HepG2 (cell line): Measurements from ENCODE around the gene GUCA2B. TPM values are rescaled to one million over a fixed set of nuclear protein-coding genes. Genes with fewer than 3 reads are reported as not detected.

ENCODE experiments used
- ATAC-seq: fragments of 200-7000 bp; cut with Tn5 transposase; 3 replicates; pipeline ENCODE4 v1.9.1; 2020; ENCODE audit warnings: mild to moderate bottlenecking, moderate library complexity
- BruUV-seq: library from RNA; stranded (reverse); fragments of 400-500 nt; replicated peaks from 2 replicates; lab custom pipeline; 2021; lab: Mats Ljungman, UMichigan
- CTCF ChIA-PET: fragments of 300-600 bp; formaldehyde crosslinking; extraction: SDS; loops from one replicate; lab custom pipeline; 2021; ENCODE audit warnings: low total read pairs, inconsistent platforms, low intra/inter-chr PET ratio; lab: Yijun Ruan, JAX
- POLR2A ChIA-PET: fragments of 350-600 bp; sonication (Branson Sonifier 250); formaldehyde crosslinking; loops from one replicate; lab custom pipeline; 2020; ENCODE audit warnings: antibody characterized with exemption, inconsistent platforms; lab: Yijun Ruan, JAX
- DNase-seq: peaks from one replicate; pipeline ENCODE4 v3.0.0-alpha.2; 2015; ENCODE audit warnings: low spot score
- FAIRE-seq: peaks from 3 replicates; lab custom pipeline; 2011; peaks lifted over from hg19 to GRCh38; lab: Jason Lieb, UNC
- H2AFZ ChIP-seq: one replicate; pipeline ENCODE4 v1.6.1; 2011; ENCODE audit warnings: low read length, inconsistent platforms
- H3K27ac ChIP-seq: fragments of 300-600 bp; 3 replicates; pipeline ENCODE4 v1.8.0; 2011; ENCODE audit warnings: mixed run types, mild to moderate bottlenecking, mixed read lengths, low read length, inconsistent platforms; ENCODE audit not compliant: insufficient read depth; ENCODE audit errors: extremely low read length
- H3K27me3 ChIP-seq, 2 experiments: fragments of 200-600 bp in 1 of 2; 2 replicates in 1 of 2; 3 replicates in 1 of 2; pipeline versions ENCODE4 v1.6.0 to v1.8.0; 2011; ENCODE audit warnings: low read length in 2 of 2, mild to moderate bottlenecking in 2 of 2, moderate library complexity in 2 of 2, inconsistent platforms in 1 of 2; ENCODE audit not compliant: insufficient read depth in 2 of 2, control insufficient read depth in 1 of 2
- H3K36me3 ChIP-seq, 2 experiments: fragments of 200-600 bp in 1 of 2; replicated peaks in 1 of 2; 2 replicates in 1 of 2; 3 replicates in 1 of 2; pipeline versions ENCODE4 v1.5.1 to v1.8.0; 2011; ENCODE audit warnings: low read length in 2 of 2, inconsistent platforms in 1 of 2; ENCODE audit not compliant: insufficient read depth in 2 of 2, control insufficient read depth in 1 of 2
- H3K4me1 ChIP-seq: 2 replicates; pipeline ENCODE4 v1.5.1; 2012; ENCODE audit warnings: low read length, inconsistent platforms; ENCODE audit not compliant: insufficient read depth
- H3K4me2 ChIP-seq: 2 replicates; pipeline ENCODE4 v1.6.0; 2011; ENCODE audit warnings: low read depth, low read length, inconsistent platforms
- H3K4me3 ChIP-seq, 3 experiments: fragments of 200-600 bp in 1 of 3; sonication (generic), shearing (Covaris generic) in 1 of 3; replicated peaks in 1 of 3; 2 replicates each; pipeline ENCODE4 v1.5.1; 2011 to 2016; ENCODE audit warnings: low read length in 3 of 3, inconsistent platforms in 2 of 3, low read depth in 2 of 3, mild to moderate bottlenecking in 2 of 3, control low read depth in 1 of 3, mixed read lengths in 1 of 3; ENCODE audit not compliant: insufficient read depth in 1 of 3
- H3K79me2 ChIP-seq: one replicate; pipeline ENCODE4 v1.6.1; 2011; ENCODE audit warnings: low read length, inconsistent platforms; ENCODE audit not compliant: insufficient read depth
- H3K9ac ChIP-seq: 2 replicates; pipeline ENCODE4 v1.6.0; 2011; ENCODE audit warnings: mild to moderate bottlenecking, low read depth, low read length, inconsistent platforms; ENCODE audit not compliant: insufficient read depth
- H3K9me3 ChIP-seq: 2 replicates; pipeline ENCODE4 v1.5.1; 2012; ENCODE audit warnings: mild to moderate bottlenecking, low read length
- H4K20me1 ChIP-seq: 2 replicates; pipeline ENCODE4 v1.6.0; 2011; ENCODE audit warnings: inconsistent platforms, mild to moderate bottlenecking, low read length, moderate library complexity; ENCODE audit not compliant: insufficient read depth
- E2F1 ChIP-seq: sonication (generic); formaldehyde crosslinking; IDR thresholded peaks from 2 replicates; pipeline ENCODE4 v1.5.0; 2020; ENCODE audit warnings: missing genetic modification reagents
- ESRRA ChIP-seq: sonication (generic); formaldehyde crosslinking; IDR thresholded peaks from 2 replicates; pipeline ENCODE4 v1.5.1; 2020; ENCODE audit warnings: mild to moderate bottlenecking, low read depth, missing genetic modification reagents
- HES4 ChIP-seq: sonication (generic); formaldehyde crosslinking; IDR thresholded peaks from 2 replicates; pipeline ENCODE4 v1.9.0; 2021; ENCODE audit warnings: mild to moderate bottlenecking, missing genetic modification reagents, borderline replicate concordance
- IKZF1 ChIP-seq: fragments of 450-650 bp; IDR thresholded peaks from 2 replicates; pipeline ENCODE4 v1.7.1; 2016
- JUN ChIP-seq: sonication (generic); formaldehyde crosslinking; IDR thresholded peaks from 2 replicates; pipeline ENCODE4 v1.4.0; 2020; ENCODE audit warnings: mild to moderate bottlenecking, missing genetic modification reagents
- MBD4 ChIP-seq: IDR thresholded peaks from 2 replicates; pipeline ENCODE4 v1.6.1; 2012; ENCODE audit warnings: low read length, inconsistent platforms, borderline replicate concordance
- MXD4 ChIP-seq: IDR thresholded peaks from 2 replicates; pipeline ENCODE4 v1.6.1; 2016; ENCODE audit warnings: mild to moderate bottlenecking, missing biosample characterization, missing genetic modification reagents
- SMAD1 ChIP-seq: sonication (generic); formaldehyde crosslinking; IDR thresholded peaks from 2 replicates; pipeline ENCODE4 v1.4.0; 2020; ENCODE audit warnings: missing genetic modification reagents, low read depth, mild to moderate bottlenecking, borderline replicate concordance
- TEF ChIP-seq: sonication (generic); formaldehyde crosslinking; IDR thresholded peaks from 2 replicates; pipeline ENCODE4 v1.5.0; 2020; ENCODE audit warnings: missing genetic modification reagents
- ZBTB26 ChIP-seq: IDR thresholded peaks from 2 replicates; pipeline ENCODE4 v1.6.1; 2016; ENCODE audit warnings: missing compliant biosample characterization, missing genetic modification reagents, borderline replicate concordance
- ZBTB44 ChIP-seq: sonication (generic); formaldehyde crosslinking; IDR thresholded peaks from 2 replicates; pipeline ENCODE4 v1.4.0; 2020; ENCODE audit warnings: missing genetic modification reagents
- ZMYM3 ChIP-seq: sonication (generic); formaldehyde crosslinking; IDR thresholded peaks from 2 replicates; pipeline ENCODE4 v1.5.1; 2020; ENCODE audit warnings: mild to moderate bottlenecking, missing genetic modification reagents
- ZNF556 ChIP-seq: sonication (generic); formaldehyde crosslinking; IDR thresholded peaks from 2 replicates; pipeline ENCODE4 v1.4.0; 2020; ENCODE audit warnings: mild to moderate bottlenecking, missing genetic modification reagents, borderline replicate concordance
- ZNF570 ChIP-seq: sonication (generic); formaldehyde crosslinking; IDR thresholded peaks from 2 replicates; pipeline ENCODE4 v1.4.0; 2020; ENCODE audit warnings: mild to moderate bottlenecking, missing genetic modification reagents, borderline replicate concordance
- ZNF720 ChIP-seq: sonication (generic); formaldehyde crosslinking; IDR thresholded peaks from 2 replicates; pipeline ENCODE4 v1.4.0; 2020; ENCODE audit warnings: missing genetic modification reagents
- ZNF770 ChIP-seq: sonication (generic); formaldehyde crosslinking; IDR thresholded peaks from 2 replicates; pipeline ENCODE4 v1.5.0; 2020; ENCODE audit warnings: mild to moderate bottlenecking, missing genetic modification reagents
- WGBS: methylation state at CpG from one replicate; pipeline ENCODE4 v1.1.6; 2017; ENCODE audit warnings: low lambda C conversion rate; 5-methylcytosine and 5-hydroxymethylcytosine counted together
- in situ Hi-C: cut with HindIII; loops from 2 replicates; pipeline ENCODE4 v1.10.0; 2017; ENCODE audit warnings: low pct_unique_long_range_greater_than_20kb; ENCODE audit not compliant: extremely low pct_ligation_motif_present
- intact Hi-C: fragments of 100-400 bp; cut with micrococcal nuclease; formaldehyde crosslinking; loops from one replicate; pipeline ENCODE4 v1.10.0; 2022; ENCODE audit not compliant: unreplicated experiment
- polyA plus RNA-seq, 8 experiments: library from polyadenylated mRNA; depleted of rRNA in 3 of 8; stranded (reverse) in 7 of 8; unstranded in 1 of 8; fragments of >200 nt; fragmentation: Illumina TruSeq in 4 of 8; extraction: Trizol in 4 of 8; gene quantifications; 2 replicates each; pipeline versions ENCODE4 v1.2.1 to v1.2.3, GENCODE V29; 2011 to 2016; ENCODE audit warnings: low read depth in 4 of 8, missing spikeins in 1 of 8, mixed read lengths in 1 of 8; ENCODE audit not compliant: insufficient read depth in 1 of 8
- total RNA-seq, 5 experiments: library from RNA; depleted of rRNA; stranded (reverse); fragments of >200 nt; fragmentation: Illumina TruSeq; extraction: Trizol; gene quantifications; 2 replicates each; pipeline ENCODE4 v1.2.3, GENCODE V29; 2016; ENCODE audit warnings: low read depth in 1 of 5

Gene GUCA2B
- total and polyA plus RNA-seq, 2 of the 13 experiments (the other 11 are each of a cell fraction or from before 2014, with no cell fraction given) = not detected

GRCh38 chr1:42148166-42148565 is 5.0 kb upstream of the GUCA2B start:
- no peaks in the 10 kb centered on the region for H3K9me3 ChIP-seq
- no peaks in the 10 kb centered on the region for H3K36me3 ChIP-seq
- no peaks in the 10 kb centered on the region for H3K79me2 ChIP-seq
- in situ Hi-C loops = loop anchor here (10.0 kb wide), 1 partner anchor 597 kb away; the partner anchor contains the start of gene CLDN19
- no peak overlapping the region for H3K27ac ChIP-seq
- CTCF ChIA-PET = interaction anchor here (2.1 kb wide), 1 partner anchor 25 kb away, joined by 31 read pairs; no protein-coding TSS in a partner anchor
- POLR2A ChIA-PET = no interaction called here
- peaks cover 3 to 32% of the 10 kb centered on the region in 2 experiments; a peak in 3 of 5 replicates for H3K27me3 ChIP-seq
- no peak for ATAC-seq
- FAIRE-seq = no peak
- no peak overlapping the region for H2AFZ ChIP-seq
- intact Hi-C loops = no loop called here
- peaks cover 12% of the 10 kb centered on the region; the same call in 1 of the 2 replicates for H3K4me1 ChIP-seq
- no peak overlapping the region for H3K9ac ChIP-seq
- no TSS peak for BruUV-seq
- no peaks in the 10 kb centered on the region for H4K20me1 ChIP-seq
- DNase-seq = no peak
- WGBS = 0% methylated on average over 1 of the region's 1 CpG
- no peak overlapping the region for H3K4me3 ChIP-seq
- no peak overlapping the region for H3K4me2 ChIP-seq
- TF ChIP-seq ESRRA (CRISPR knock-in tag) (no peak), IKZF1 (no peak), JUN (no peak), HES4 (no peak), ZBTB26 (CRISPR knock-in tag) (no peak), ZNF570 (CRISPR knock-in tag) (no peak), E2F1 (no peak), ZNF720 (CRISPR knock-in tag) (no peak), TEF (CRISPR knock-in tag) (no peak), SMAD1 (CRISPR knock-in tag) (no peak), MBD4 (no peak), ZNF556 (CRISPR knock-in tag) (no peak), ZBTB44 (no peak), MXD4 (no peak), ZMYM3 (CRISPR knock-in tag) (no peak), ZNF770 (CRISPR knock-in tag) (no peak)
